RWPE1 (cell line): Measurements from ENCODE around the gene BMPER.

Experiments used
- CTCF ChIA-PET: fragments of 350-600 bp; sonication (Branson Sonifier 250); formaldehyde crosslinking; extraction: SDS; loops from one replicate; lab custom pipeline; 2021; lab: Yijun Ruan, JAX
- POLR2A ChIA-PET: fragments of 400-600 bp; formaldehyde crosslinking; extraction: SDS; loops from one replicate; lab custom pipeline; 2020; ENCODE audit warnings: antibody characterized with exemption; ENCODE audit not compliant: low non-redundant PET; lab: Yijun Ruan, JAX
- DNase-seq: peaks from one replicate; pipeline ENCODE4 v3.0.0; 2012; ENCODE audit warnings: low spot score
- H3K27ac ChIP-seq: fragments of 450-650 bp; 2 replicates; pipeline ENCODE4 v1.5.1; 2017
- CTCF ChIP-seq: fragments of 450-650 bp; conservative IDR thresholded peaks from 2 replicates; pipeline ENCODE4 v1.5.1; 2017; ENCODE audit warnings: low read depth, mild to moderate bottlenecking

BMPER gene

DNA sequence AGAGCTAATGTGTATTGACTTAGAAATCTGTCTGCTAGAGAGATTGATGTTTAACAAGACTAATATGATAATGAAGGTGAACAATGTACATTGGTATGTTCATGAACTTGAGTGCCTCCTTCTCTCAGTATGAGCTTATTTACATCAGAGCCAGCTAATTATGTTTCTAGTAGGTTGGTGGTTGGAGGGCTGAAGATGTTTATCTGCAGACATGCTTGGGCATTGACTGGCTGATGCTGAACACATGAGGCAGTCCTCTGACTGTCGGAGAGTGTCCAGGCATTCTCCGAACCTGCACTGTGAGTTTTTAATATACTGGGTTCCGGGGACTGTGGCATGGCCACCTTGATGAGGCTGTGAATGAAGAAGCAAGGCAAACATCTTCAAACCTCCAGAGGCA lies 47.5 kb downstream of the BMPER start:
- H3K27ac ChIP-seq, result no peak overlapping the region
- no peak for DNase-seq
- ChIA-PET POLR2A (no interaction called here), CTCF (no interaction called here)
- no peak for TF ChIP-seq CTCF

- TF ChIP-seq CTCF, result no peak
- ChIA-PET CTCF (no interaction called here), POLR2A (no interaction called here)
- DNase-seq, result no peak
- H3K27ac ChIP-seq, result no peak overlapping the region
Observed at GRCh38 chr7:33958104-33958503, 52.8 kb downstream of the BMPER start.

GRCh38 chr7:33959676-33960075 lies 54.3 kb downstream of the BMPER start:
- no peak for DNase-seq
- TF ChIP-seq CTCF, result no peak
- ChIA-PET POLR2A (no interaction called here), CTCF (no interaction called here)
- no peak overlapping the region for H3K27ac ChIP-seq

DNA sequence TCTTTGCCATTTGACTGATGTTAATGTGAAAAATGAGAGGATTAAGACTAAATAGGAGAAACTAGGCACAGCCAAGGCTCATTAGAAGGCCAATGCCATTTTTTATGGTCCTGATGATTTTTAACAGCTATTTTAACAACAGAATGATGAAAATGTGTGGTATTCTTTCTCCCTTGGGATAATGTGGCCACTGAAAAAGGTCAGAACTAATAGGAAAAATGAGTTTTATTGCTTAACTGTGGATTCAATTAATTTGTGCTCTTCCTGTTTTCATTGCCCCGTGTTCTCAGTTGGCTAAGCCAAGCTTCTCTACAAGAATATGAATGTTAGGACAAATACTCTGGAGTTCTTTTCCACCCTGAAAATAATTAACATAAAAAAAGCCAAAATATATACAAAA lies 56.6 kb downstream of the BMPER start:
- no peak for DNase-seq
- ChIA-PET POLR2A (interaction anchor here (0.6 kb wide), 1 partner anchor 814 kb away, joined by 6 read pairs; no protein-coding TSS in a partner anchor), CTCF (interaction anchor here (0.5 to 0.7 kb wide), 2 partner anchors 99 to 129 kb away, joined by 3 read pairs; no protein-coding TSS in a partner anchor)
- no peak for TF ChIP-seq CTCF
- H3K27ac ChIP-seq, result no peak overlapping the region

DNA sequence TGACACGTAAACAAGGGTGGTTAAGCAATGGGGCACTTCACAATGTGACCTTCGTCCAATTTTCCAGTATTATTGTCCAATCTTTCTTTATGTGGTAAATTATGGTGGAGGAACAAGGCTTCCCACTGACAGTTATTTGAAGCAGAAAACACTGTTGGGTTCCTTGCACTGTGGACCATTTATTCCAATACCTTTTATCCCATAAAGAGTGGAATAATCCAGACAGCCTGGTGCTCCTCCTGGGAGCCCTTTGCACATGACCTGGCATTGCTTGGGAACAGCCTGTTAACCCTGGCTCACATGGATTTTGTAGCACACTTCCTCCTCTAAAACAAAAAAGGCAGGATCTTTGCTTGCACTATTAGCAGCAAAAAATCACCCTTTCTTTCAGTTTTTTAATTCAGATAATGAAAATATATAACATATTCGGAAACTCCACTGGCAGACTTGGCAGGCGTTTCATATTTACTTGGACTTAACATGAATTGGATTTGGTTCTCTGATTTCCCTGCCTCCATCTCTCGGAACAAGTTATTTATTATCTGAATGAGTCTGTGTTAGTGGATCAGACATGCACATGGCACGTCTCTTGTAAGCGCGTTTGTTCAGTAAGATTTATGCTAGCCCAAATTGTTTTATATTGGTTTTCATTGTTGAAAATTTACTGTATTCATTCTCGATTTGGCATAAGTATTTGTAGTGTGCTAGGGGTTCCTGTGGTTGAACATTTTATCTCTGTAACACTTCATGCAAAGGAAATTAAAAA lies 59.3 kb downstream of the BMPER start:
- TF ChIP-seq CTCF, result no peak
- H3K27ac ChIP-seq, result no peak overlapping the region
- no peak for DNase-seq
- CTCF ChIA-PET, result no interaction called here
- POLR2A ChIA-PET, result no interaction called here

DNA sequence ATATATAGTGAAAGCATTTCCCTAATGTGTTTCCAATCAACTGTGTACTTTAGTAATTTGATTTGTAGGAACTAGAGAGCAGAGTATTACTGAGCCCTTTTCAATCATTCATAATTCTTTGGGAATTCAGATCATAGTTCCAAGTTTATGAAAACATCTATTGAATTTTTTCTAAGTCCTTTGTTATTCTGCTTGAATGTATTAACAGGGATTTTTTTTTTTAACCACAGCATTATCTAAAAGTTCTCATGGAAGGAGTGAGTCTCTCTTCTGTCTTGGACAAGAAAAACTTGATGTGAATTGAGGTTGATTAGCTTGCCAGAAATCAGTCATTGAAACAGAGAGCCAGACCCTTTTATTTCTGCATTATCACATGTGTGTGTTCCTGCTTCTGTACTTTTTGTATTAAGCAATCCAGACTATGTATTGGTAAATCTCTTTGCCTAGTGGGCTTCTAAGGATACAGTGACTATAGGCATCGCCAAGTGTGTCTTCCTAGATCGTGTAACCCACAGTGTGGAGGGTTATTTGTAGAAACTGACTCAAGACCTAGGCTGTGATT lies 59.9 kb downstream of the BMPER start:
- POLR2A ChIA-PET, result no interaction called here
- no peak overlapping the region for H3K27ac ChIP-seq
- no peak for DNase-seq
- CTCF ChIA-PET, result no interaction called here
- no peak for TF ChIP-seq CTCF
